ENCODE data around the gene RRP1B.
A peak's percentile ranks its signal among the peaks of the same experiment; 100 is the strongest.
"Not testable (repeated sequence)": the region's sequence is repeated elsewhere in the genome, so short reads cannot be mapped to it uniquely, and the experiment has no call there.

The RRP1B gene

GRCh38 chr21:43659136-43660000, at the start of gene RRP1B, which contains the start of gene HSF2BP:
RRP1B (plus strand) TSS chr21:43659560; CDS start chr21:43659665, 105 bp downstream.
HSF2BP (minus strand) TSS chr21:43659488; CDS start chr21:43658096, 1,392 bp downstream.
- TF ChIP-seq CTCF (IDR thresholded peaks at IDR 0.05; ENCODE audit: low read length, missing control alignments) = no peak
- DNase-seq (ENCODE audit: low read depth) = peak; percentile 86
- H3K4me3 ChIP-seq (replicated peaks; ENCODE audit: low read depth, low read length) = peak within 1 kb of the TSS; percentile 87

GRCh38 chr21:43611598-43612369, 47.6 kb upstream of the RRP1B start:
- peak; percentile 94 for TF ChIP-seq CTCF (IDR thresholded peaks at IDR 0.05; ENCODE audit: low read length, missing control alignments)
- no peak overlapping the region for H3K4me3 ChIP-seq (replicated peaks; ENCODE audit: low read depth, low read length)
- peak; percentile 79 for DNase-seq (ENCODE audit: low read depth)

GRCh38 chr21:43613755-43614638, 45.4 kb upstream of the RRP1B start:
- H3K4me3 ChIP-seq (replicated peaks; ENCODE audit: low read depth, low read length) = no peak overlapping the region
- TF ChIP-seq CTCF (IDR thresholded peaks at IDR 0.05; ENCODE audit: low read length, missing control alignments) = no peak
- peak; percentile 67 for DNase-seq (ENCODE audit: low read depth)

- no peak for DNase-seq (ENCODE audit: low read depth)
- no peak overlapping the region for H3K4me3 ChIP-seq (replicated peaks; ENCODE audit: low read depth, low read length)
- TF ChIP-seq CTCF (IDR thresholded peaks at IDR 0.05; ENCODE audit: low read length, missing control alignments) = no peak
Measured at GRCh38 chr21:43614839-43615238, 44.5 kb upstream of the RRP1B start.

GRCh38 chr21:43616861-43617260, 42.5 kb upstream of the RRP1B start:
- not testable (repeated sequence) for DNase-seq (ENCODE audit: low read depth); H3K4me3 ChIP-seq (replicated peaks; ENCODE audit: low read depth, low read length)

- TF ChIP-seq CTCF (IDR thresholded peaks at IDR 0.05; ENCODE audit: low read length, missing control alignments) = no peak
- no peak for DNase-seq (ENCODE audit: low read depth)
- no peak overlapping the region for H3K4me3 ChIP-seq (replicated peaks; ENCODE audit: low read depth, low read length)
Measured at GRCh38 chr21:43618940-43619339, 40.4 kb upstream of the RRP1B start.
